MM.1S (cell line): ENCODE measurements around the gene CD4.

ENCODE experiments used
- EZH2 ChIP-seq: fragments of 300-600 bp; sonication (generic); optimal IDR thresholded peaks from 2 replicates; pipeline ENCODE3; 2017; ENCODE audit warnings: low read depth, mild to moderate bottlenecking, antibody characterized with exemption, low read length, mixed read lengths
- EZH2phosphoT487 ChIP-seq: fragments of 300-600 bp; sonication (generic); IDR thresholded peaks from 2 replicates; pipeline ENCODE4 v1.6.1; 2018; ENCODE audit warnings: antibody characterized with exemption, low read length
- TF ChIP-seq, protein P1 (sequence below): fragments of 300-600 bp; sonication (generic); IDR thresholded peaks from 2 replicates; pipeline ENCODE4 v1.5.1; 2016; ENCODE audit warnings: antibody characterized with exemption, low read length, mixed read lengths

DNA sequence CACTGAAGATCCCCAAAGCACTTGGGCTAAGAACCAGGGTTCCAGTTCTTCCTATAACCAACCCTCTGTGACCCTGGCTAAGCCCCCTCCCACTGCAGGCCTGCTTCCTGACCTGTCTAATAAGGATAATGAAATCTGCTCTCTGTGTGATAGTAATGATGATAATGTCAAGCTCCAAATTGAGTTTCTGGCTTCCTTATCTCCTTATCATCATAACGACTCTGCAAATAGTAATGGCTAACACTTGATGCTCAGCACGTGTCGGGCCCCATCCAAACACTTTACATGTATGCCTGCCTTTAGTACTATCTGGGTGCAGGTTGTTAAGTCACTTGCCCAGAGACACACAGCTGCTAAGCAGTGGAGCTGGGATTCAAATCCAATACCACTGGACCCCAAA, 27.3 kb downstream of the CD4 start:
- TF ChIP-seq, protein P1, sequence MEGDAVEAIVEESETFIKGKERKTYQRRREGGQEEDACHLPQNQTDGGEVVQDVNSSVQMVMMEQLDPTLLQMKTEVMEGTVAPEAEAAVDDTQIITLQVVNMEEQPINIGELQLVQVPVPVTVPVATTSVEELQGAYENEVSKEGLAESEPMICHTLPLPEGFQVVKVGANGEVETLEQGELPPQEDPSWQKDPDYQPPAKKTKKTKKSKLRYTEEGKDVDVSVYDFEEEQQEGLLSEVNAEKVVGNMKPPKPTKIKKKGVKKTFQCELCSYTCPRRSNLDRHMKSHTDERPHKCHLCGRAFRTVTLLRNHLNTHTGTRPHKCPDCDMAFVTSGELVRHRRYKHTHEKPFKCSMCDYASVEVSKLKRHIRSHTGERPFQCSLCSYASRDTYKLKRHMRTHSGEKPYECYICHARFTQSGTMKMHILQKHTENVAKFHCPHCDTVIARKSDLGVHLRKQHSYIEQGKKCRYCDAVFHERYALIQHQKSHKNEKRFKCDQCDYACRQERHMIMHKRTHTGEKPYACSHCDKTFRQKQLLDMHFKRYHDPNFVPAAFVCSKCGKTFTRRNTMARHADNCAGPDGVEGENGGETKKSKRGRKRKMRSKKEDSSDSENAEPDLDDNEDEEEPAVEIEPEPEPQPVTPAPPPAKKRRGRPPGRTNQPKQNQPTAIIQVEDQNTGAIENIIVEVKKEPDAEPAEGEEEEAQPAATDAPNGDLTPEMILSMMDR: no peak
- TF ChIP-seq EZH2phosphoT487 (no peak), EZH2 (no peak)
